GM23338 (cell line): ENCODE results near the gene TPCN2.

Source experiments
- CREB1 ChIP-seq: fragments of 250-450 bp; sonication (Bioruptor Pico); IDR thresholded peaks from 2 replicates; pipeline ENCODE4 v1.5.0; 2020; ENCODE audit warnings: low read depth, mild to moderate bottlenecking, moderate library complexity
- CTCF ChIP-seq, 2 experiments: fragments of 200-600 bp in 1 of 2; sonication (generic) in 1 of 2; conservative IDR thresholded peaks; 2 replicates each; pipeline versions ENCODE4 v1.5.1 to v1.6.1; 2016 to 2017; ENCODE audit warnings: antibody characterized with exemption in 2 of 2, low read depth in 2 of 2, mild to moderate bottlenecking in 2 of 2, moderate library complexity in 1 of 2
- EZH2 ChIP-seq: fragments of 200-600 bp; sonication (generic); IDR thresholded peaks from one replicate; pipeline ENCODE4 v1.8.0; 2017; ENCODE audit warnings: antibody characterized with exemption, mild to moderate bottlenecking, low read depth; ENCODE audit not compliant: unreplicated experiment
- EZH2phosphoT487 ChIP-seq: fragments of 200-600 bp; sonication (generic); IDR thresholded peaks from one replicate; pipeline ENCODE4 v1.8.1; 2018; ENCODE audit warnings: antibody characterized with exemption; ENCODE audit not compliant: unreplicated experiment
- JUNB ChIP-seq: IDR thresholded peaks from one replicate; pipeline ENCODE4 v1.6.1; 2016; ENCODE audit warnings: antibody characterized with exemption; ENCODE audit not compliant: unreplicated experiment
- NANOG ChIP-seq: IDR thresholded peaks from 2 replicates; pipeline ENCODE4 v1.6.1; 2016; ENCODE audit warnings: antibody characterized with exemption, borderline replicate concordance
- POLR2AphosphoS5 ChIP-seq: IDR thresholded peaks from 2 replicates; pipeline ENCODE4 v1.6.1; 2016; ENCODE audit warnings: antibody characterized with exemption, low read depth
- REST ChIP-seq: IDR thresholded peaks from one replicate; pipeline ENCODE4 v1.6.1; 2018; ENCODE audit warnings: antibody characterized with exemption; ENCODE audit not compliant: unreplicated experiment
- ZNF114 ChIP-seq: fragments of 250-450 bp; sonication (Bioruptor Pico); IDR thresholded peaks from 2 replicates; pipeline ENCODE4 v1.5.0; 2020; ENCODE audit warnings: mild to moderate bottlenecking, moderate library complexity
- ZNF331 ChIP-seq: fragments of 250-450 bp; sonication (Bioruptor Pico); IDR thresholded peaks from 2 replicates; pipeline ENCODE4 v1.5.0; 2020; ENCODE audit warnings: low read depth, mild to moderate bottlenecking, moderate library complexity
- TF ChIP-seq, protein P1 (sequence below): IDR thresholded peaks from 2 replicates; pipeline ENCODE4 v1.6.1; 2016; ENCODE audit warnings: antibody characterized with exemption

DNA sequence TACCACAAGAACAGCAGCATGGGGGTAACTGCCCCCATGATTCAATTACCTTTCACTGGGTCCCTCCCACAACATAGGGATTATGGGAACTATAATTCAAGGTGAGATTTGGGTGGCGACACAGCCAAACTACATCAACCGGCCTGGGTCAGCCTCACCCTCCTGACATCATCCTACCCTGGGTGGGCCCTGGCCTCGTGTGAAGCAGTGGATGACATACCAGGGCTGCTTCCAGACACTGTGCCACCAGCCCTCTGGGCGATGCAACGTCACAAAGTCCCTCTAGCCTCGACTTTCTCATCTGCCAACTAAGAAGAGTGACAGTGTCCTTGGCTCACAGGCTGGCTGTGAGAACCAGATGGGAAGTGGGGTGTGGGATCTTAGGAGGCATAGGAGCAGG is 8.7 kb upstream of the TPCN2 start:
- TF ChIP-seq CTCF (conservative IDR thresholded peaks at IDR 0.05; ENCODE audit: low read depth in 2 of 2) (no peak), EZH2 (no peak), JUNB (no peak), REST (no peak), POLR2AphosphoS5 (no peak), CREB1 (CRISPR knock-in tag) (no peak), NANOG (no peak), ZNF331 (CRISPR knock-in tag) (no peak), EZH2phosphoT487 (no peak), ZNF114 (no peak)
- TF ChIP-seq, protein P1, sequence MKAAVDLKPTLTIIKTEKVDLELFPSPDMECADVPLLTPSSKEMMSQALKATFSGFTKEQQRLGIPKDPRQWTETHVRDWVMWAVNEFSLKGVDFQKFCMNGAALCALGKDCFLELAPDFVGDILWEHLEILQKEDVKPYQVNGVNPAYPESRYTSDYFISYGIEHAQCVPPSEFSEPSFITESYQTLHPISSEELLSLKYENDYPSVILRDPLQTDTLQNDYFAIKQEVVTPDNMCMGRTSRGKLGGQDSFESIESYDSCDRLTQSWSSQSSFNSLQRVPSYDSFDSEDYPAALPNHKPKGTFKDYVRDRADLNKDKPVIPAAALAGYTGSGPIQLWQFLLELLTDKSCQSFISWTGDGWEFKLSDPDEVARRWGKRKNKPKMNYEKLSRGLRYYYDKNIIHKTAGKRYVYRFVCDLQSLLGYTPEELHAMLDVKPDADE, result no peak
